Caki2 (cell line): Measurements from ENCODE around the gene UMPS. TPM values are rescaled to one million over a fixed set of nuclear protein-coding genes. Genes with fewer than 3 reads are reported as not detected.
A peak's percentile ranks its signal among the peaks of the same experiment; 100 is the strongest.
"Not testable (repeated sequence)": the region's sequence is repeated elsewhere in the genome, so short reads cannot be mapped to it uniquely, and the experiment has no call there.

ENCODE experiments used
- DNase-seq: peaks from one replicate; pipeline ENCODE4 v3.0.0-alpha.2; 2015; ENCODE audit warnings: low read depth
- in situ Hi-C: cut with HindIII; loops from 2 replicates; pipeline ENCODE4 v1.10.0; 2016; ENCODE audit warnings: low sequenced_read_pairs, low pct_unique_long_range_greater_than_20kb, mixed read lengths
- total RNA-seq: library from RNA; depleted of rRNA; stranded (reverse); fragments of >200 nt; shearing (Covaris generic); gene quantifications from 2 replicates; pipeline ENCODE4 v1.2.3, GENCODE V29; 2014; ENCODE audit warnings: low replicate concordance

The UMPS gene
- total RNA-seq, 1 experiment from 2014 or later, result 49.3 TPM

DNA sequence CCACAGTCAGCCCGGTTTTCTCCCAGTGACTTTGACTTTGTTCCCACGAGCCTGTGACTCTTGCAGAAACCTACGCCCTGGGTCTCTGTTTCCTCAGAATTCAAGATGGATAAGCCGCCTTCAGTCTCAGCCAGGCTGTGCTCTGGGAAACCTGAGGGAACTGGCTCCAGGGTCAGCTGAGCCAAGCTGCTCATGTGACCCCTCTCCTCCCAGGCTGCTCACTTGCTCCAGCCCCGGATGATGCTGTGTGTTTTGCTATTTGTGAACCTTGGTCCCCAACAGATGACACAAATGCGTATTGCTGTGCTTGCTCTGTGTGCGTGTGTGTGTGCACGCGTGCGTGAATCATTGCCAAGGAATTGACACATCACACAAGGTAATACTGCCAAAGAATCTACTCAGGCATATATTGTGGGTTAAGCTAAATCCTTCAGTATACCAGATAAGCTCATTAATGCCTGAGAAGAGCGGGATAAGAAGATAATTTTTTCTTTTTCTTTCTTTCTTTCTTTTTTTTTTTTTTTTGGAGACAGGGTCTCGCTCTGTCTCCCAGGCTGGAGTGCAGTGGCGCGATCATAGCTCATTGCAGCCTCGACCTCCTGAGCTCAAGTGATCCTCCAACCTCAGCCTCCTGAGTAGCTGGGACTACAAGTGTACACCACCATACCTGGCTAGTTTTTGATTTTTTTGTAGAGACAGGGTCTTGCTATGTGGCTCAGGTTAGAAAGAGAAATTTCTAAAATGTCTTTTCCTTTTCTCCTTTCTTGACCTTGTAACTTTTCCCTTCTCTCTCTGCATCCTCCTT is 29.2 kb upstream of the UMPS start:
- in situ Hi-C loops, result no loop called here
- peak; percentile 90 for DNase-seq

DNA sequence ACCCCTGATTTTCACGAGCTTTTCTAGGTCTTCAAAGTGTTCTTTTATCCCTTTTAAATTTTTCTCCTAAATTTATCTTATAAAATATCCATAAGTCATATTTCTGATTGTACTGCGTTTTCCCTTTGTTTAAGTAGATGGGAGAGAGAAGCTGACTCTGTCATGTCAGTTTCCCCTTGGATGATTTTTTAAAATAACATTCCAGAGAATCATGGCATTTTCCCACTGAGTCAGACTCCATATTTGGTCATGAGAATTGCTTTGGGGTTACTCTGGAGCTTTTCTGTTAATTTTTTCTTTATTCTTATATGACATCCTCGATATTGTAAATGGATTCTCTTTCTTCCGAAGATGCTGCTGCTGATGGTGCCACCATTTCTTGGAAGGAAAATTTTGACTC is 28.6 kb upstream of the UMPS start:
- DNase-seq, result peak; percentile 79
- in situ Hi-C loops, result no loop called here

GRCh38 chr3:124702950-124703349 is 27.3 kb upstream of the UMPS start:
- in situ Hi-C loops, result no loop called here
- no peak for DNase-seq

GRCh38 chr3:124705552-124705951 is 24.7 kb upstream of the UMPS start:
- in situ Hi-C loops, result no loop called here
- no peak for DNase-seq

- DNase-seq, in situ Hi-C loops: not testable (repeated sequence)
Observed at GRCh38 chr3:124707223-124707622, 23.0 kb upstream of the UMPS start.

GRCh38 chr3:124707656-124708062 is 22.6 kb upstream of the UMPS start:
- in situ Hi-C loops, result no loop called here
- DNase-seq, result peak; percentile 36

GRCh38 chr3:124714223-124714853 is 15.9 kb upstream of the UMPS start:
- DNase-seq, result no peak
- in situ Hi-C loops, result no loop called here

- in situ Hi-C loops, result no loop called here
- DNase-seq, result no peak
Observed at GRCh38 chr3:124722589-124722988, 7.7 kb upstream of the UMPS start.

- DNase-seq, result no peak
- in situ Hi-C loops, result no loop called here
Observed at GRCh38 chr3:124730941-124731297, 667 bp downstream of the UMPS start.

DNA sequence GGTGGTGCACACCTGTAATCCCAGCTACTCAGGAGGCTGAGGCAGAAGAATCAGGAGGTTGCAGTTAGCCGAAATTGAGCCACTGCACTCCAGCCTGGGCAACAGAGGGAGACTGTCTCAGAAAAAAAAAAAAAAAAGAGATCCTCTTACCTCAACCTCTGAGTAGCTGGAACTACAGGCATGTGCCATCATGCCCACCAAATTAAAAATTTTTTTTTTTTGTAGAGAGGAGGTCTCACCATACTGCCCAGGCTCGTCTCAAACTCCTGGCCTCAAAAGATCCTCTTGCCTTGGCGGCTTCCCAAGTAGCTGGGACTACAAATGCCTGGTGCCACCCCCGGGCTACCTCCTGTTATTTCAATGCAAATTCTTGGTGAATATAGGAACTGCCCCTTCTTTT is 1.5 kb downstream of the UMPS start:
- in situ Hi-C loops, result no loop called here
- DNase-seq, result no peak

DNA sequence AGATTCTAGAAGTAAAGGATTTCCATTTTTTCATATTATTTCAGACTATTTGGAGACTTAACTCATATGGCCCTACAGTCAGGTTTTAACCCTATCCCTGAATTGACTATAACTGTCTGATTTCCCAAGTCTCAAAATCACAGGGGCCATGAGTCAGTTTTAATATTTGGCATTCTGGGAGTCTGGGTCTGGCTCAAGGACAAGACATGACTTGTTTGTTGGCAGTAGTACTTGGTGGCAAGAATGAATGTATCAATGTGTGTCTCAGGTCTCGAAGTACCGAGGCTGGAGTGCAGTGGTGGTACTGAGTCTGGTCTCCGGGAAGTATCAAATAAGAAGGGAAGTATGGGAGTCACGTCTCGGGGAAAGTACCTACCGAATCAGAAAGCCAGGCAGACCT is 10.8 kb downstream of the UMPS start:
- no peak for DNase-seq
- in situ Hi-C loops, result no loop called here

DNA sequence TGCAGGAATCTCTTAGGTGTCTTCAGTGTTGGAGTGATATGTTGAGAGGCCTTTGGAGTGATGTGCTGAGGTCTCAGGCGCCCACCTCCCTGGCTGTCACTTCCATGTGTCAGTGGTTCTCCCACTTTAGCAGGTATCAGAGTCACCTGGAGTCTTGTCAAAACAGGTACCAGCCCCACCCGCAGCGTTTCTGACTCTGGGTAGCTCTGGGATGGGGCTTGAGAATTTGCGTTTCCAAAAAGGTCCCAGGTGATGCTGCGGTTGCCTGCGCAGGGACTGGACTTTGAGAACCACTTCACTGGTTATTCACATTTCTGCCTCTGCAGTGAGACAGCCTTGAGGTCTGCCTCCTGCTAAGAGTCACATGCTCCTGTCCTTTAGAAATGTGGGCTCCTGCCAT is 15.5 kb downstream of the UMPS start:
- in situ Hi-C loops, result no loop called here
- no peak for DNase-seq

GRCh38 chr3:124747111-124747981 is 17.1 kb downstream of the UMPS start:
- in situ Hi-C loops, result no loop called here
- DNase-seq, result no peak

DNA sequence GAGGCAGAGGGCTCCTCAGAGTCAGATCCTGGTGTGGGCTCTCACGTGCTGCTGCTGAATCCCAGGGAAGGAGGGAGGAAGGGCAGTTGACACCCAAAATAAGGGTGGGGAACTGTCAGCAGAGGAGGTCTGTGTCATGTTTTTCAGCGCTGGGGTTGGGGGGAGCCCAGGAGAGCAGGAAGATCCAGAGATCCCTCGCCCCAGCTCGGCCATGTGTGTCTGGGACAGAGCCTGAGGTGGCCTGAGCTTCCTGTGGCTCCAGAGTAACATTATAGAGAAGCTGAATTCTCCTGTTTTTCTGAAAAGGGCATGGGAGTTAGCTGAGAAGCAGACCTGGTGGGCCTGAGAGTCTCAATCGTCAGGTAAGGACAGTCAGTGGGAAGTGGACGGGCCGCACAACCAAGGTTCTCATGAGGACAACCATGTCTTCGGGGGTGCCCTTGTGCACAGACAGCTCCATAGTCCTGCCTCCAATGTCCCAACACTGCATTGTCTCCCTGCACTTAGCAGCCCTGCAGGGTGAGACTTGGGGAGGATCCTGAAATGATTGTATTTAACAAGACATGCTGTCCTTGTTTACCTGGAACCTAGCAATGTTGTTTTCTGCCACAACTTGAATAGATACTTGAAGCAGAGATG is 18.4 kb downstream of the UMPS start:
- in situ Hi-C loops, result no loop called here
- no peak for DNase-seq

GRCh38 chr3:124749877-124750276 is 19.6 kb downstream of the UMPS start:
- DNase-seq, result not testable (repeated sequence)
- in situ Hi-C loops, result loop anchor here (25.0 kb wide), 1 partner anchor 137 kb away; the partner anchor contains the start of gene ITGB5

DNA sequence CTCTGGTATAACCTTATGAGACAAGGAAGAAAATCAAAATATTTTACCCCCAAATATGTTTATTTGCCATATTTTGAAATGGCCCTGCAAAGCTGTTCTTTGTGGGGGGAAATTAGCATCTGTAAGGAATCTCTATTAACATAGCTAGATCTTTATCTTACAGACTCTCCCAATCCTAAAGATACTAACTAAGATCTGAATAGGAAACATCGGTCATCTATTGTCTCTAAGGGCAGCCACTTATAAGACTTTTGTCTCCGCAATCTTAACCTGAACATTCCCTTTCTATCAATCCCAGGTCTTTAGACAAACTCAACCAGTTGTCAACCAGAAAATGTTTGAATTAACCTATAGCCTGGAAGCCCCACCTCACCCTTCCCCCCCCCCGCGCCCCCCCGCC is 21.2 kb downstream of the UMPS start:
- no peak for DNase-seq
- in situ Hi-C loops, result loop anchor here (25.0 kb wide), 1 partner anchor 136 kb away; the partner anchor contains the start of gene ITGB5

- DNase-seq, result no peak
- in situ Hi-C loops, result loop anchor here (25.0 kb wide), 1 partner anchor 135 kb away; the partner anchor contains the start of gene ITGB5
Observed at GRCh38 chr3:124752051-124752450, 21.8 kb downstream of the UMPS start.

- DNase-seq, result not testable (repeated sequence)
- in situ Hi-C loops, result loop anchor here (25.0 kb wide), 1 partner anchor 129 kb away; the partner anchor contains the start of gene ITGB5
Observed at GRCh38 chr3:124757926-124758325, 27.7 kb downstream of the UMPS start.
